HG03139 (cell line): ENCODE results near the gene ATP6V1B1.
A peak's percentile ranks its signal among the peaks of the same experiment; 100 is the strongest.
"Not testable (repeated sequence)": the region's sequence is repeated elsewhere in the genome, so short reads cannot be mapped to it uniquely, and the experiment has no call there.

Source experiments
- ATAC-seq: cut with Tn5 transposase; IDR thresholded peaks from one replicate; pipeline ENCODE4 v1.9.1; 2021; ENCODE audit not compliant: unreplicated experiment

Gene ATP6V1B1

GRCh38 chr2:70987386-70987785, 51.7 kb downstream of the ATP6V1B1 start:
- no peak for ATAC-seq

- ATAC-seq: no peak
Measured at GRCh38 chr2:70988151-70988550, 52.5 kb downstream of the ATP6V1B1 start.

- no peak for ATAC-seq
Measured at GRCh38 chr2:70988726-70989648, 53.3 kb downstream of the ATP6V1B1 start.

GRCh38 chr2:70990216-70990615, 54.5 kb downstream of the ATP6V1B1 start:
- ATAC-seq: no peak

- ATAC-seq: no peak
Measured at GRCh38 chr2:70991142-70991541, 55.4 kb downstream of the ATP6V1B1 start.

- ATAC-seq: no peak
Measured at GRCh38 chr2:70991742-70992141, 56.0 kb downstream of the ATP6V1B1 start.

- ATAC-seq: no peak
Measured at GRCh38 chr2:70992945-70993853, 57.5 kb downstream of the ATP6V1B1 start.

- ATAC-seq: peak; percentile 10
Measured at GRCh38 chr2:70994009-70994698, 58.5 kb downstream of the ATP6V1B1 start.

- peak; percentile 92 for ATAC-seq
Measured at GRCh38 chr2:70994699-70995425, 59.2 kb downstream of the ATP6V1B1 start, which contains the start of gene TEX261. Gene TEX261 (minus strand): TSS chr2:70994873. CDS start chr2:70994757, 116 bp downstream.

GRCh38 chr2:70995426-70995729, 59.7 kb downstream of the ATP6V1B1 start:
- peak; percentile 42 for ATAC-seq

GRCh38 chr2:70998885-70999284, 63.2 kb downstream of the ATP6V1B1 start:
- ATAC-seq: not testable (repeated sequence)

- ATAC-seq: no peak
Measured at GRCh38 chr2:70999362-70999761, 63.7 kb downstream of the ATP6V1B1 start.

GRCh38 chr2:70999931-71000330, 64.2 kb downstream of the ATP6V1B1 start:
- ATAC-seq: not testable (repeated sequence)

GRCh38 chr2:71000780-71001591, 65.3 kb downstream of the ATP6V1B1 start:
- ATAC-seq: peak; percentile 85

- no peak for ATAC-seq
Measured at GRCh38 chr2:71001592-71001927, 65.9 kb downstream of the ATP6V1B1 start.

- ATAC-seq: no peak
Measured at GRCh38 chr2:71001981-71002570, 66.4 kb downstream of the ATP6V1B1 start.

GRCh38 chr2:71003396-71003795, 67.7 kb downstream of the ATP6V1B1 start:
- ATAC-seq: no peak

- ATAC-seq: no peak
Measured at GRCh38 chr2:71003966-71004755, 68.5 kb downstream of the ATP6V1B1 start.

- ATAC-seq: no peak
Measured at GRCh38 chr2:71004857-71005256, 69.2 kb downstream of the ATP6V1B1 start.
